HepG2 (cell line): ENCODE measurements around the gene LRRC45. TPM values are rescaled to one million over a fixed set of nuclear protein-coding genes. Genes with fewer than 3 reads are reported as not detected.

Source experiments
- ASH2L ChIP-seq: fragments of 300-600, 200-600 bp; sonication (generic); IDR thresholded peaks from 2 replicates; pipeline ENCODE4 v1.7.0; 2017; ENCODE audit warnings: low read depth, mild to moderate bottlenecking, moderate library complexity, mixed read lengths, low read length; ENCODE audit not compliant: insufficient read length
- BCL6 ChIP-seq: IDR thresholded peaks from 2 replicates; pipeline ENCODE4 v1.6.1; 2016; ENCODE audit warnings: missing genetic modification reagents, missing compliant biosample characterization
- HNRNPH1 ChIP-seq: fragments of 200-400 bp; formaldehyde crosslinking; optimal IDR thresholded peaks from 2 replicates; pipeline ENCODE3; 2017; ENCODE audit warnings: mild to moderate bottlenecking, low read depth, low read length
- ISL2 ChIP-seq: sonication (generic); formaldehyde crosslinking; IDR thresholded peaks from 2 replicates; pipeline ENCODE4 v1.5.0; 2020; ENCODE audit warnings: missing genetic modification reagents
- KMT2B ChIP-seq: IDR thresholded peaks from 2 replicates; pipeline ENCODE4 v1.6.1; 2016; ENCODE audit warnings: missing genetic modification reagents, missing compliant biosample characterization
- LCORL ChIP-seq, 2 experiments: fragments of 450-650 bp in 1 of 2; sonication (generic) in 1 of 2; formaldehyde crosslinking in 1 of 2; IDR thresholded peaks; 2 replicates each; pipeline versions ENCODE4 v1.5.0 to v1.6.1; 2017 to 2020; ENCODE audit warnings: antibody characterized with exemption in 1 of 2, missing genetic modification reagents in 1 of 2
- MAX ChIP-seq: IDR thresholded peaks from 2 replicates; pipeline ENCODE4 v1.6.1; 2012; ENCODE audit warnings: inconsistent platforms
- MIXL1 ChIP-seq: IDR thresholded peaks from 2 replicates; pipeline ENCODE4 v1.6.1; 2016
- NCOR1 ChIP-seq: fragments of 200-600 bp; sonication (generic); IDR thresholded peaks from 2 replicates; pipeline ENCODE4 v1.7.0; 2017; ENCODE audit warnings: antibody characterized with exemption, low read length, borderline replicate concordance
- NFE2L2 ChIP-seq: fragments of 150-350 bp; IDR thresholded peaks from 2 replicates; pipeline ENCODE4 v1.6.1; 2014; ENCODE audit warnings: low read length
- PCBP1 ChIP-seq: fragments of 200-400 bp; formaldehyde crosslinking; IDR thresholded peaks from 2 replicates; pipeline ENCODE4 v1.6.1; 2017; ENCODE audit warnings: mild to moderate bottlenecking, low read depth, low read length, borderline replicate concordance
- RXRB ChIP-seq: IDR thresholded peaks from 2 replicates; pipeline ENCODE4 v1.6.1; 2016; ENCODE audit warnings: borderline replicate concordance, missing genetic modification reagents, missing compliant biosample characterization
- SRSF4 ChIP-seq: fragments of 200-400 bp; formaldehyde crosslinking; IDR thresholded peaks from one replicate; pipeline ENCODE4 v1.6.1; 2018; ENCODE audit warnings: mild to moderate bottlenecking, low read depth, low read length, moderate library complexity; ENCODE audit not compliant: poor library complexity, severe bottlenecking
- TAF15 ChIP-seq: fragments of 200-400 bp; formaldehyde crosslinking; IDR thresholded peaks from one replicate; pipeline ENCODE4 v1.6.1; 2018; ENCODE audit warnings: mild to moderate bottlenecking, low read depth, low read length; ENCODE audit not compliant: poor library complexity, severe bottlenecking
- TOE1 ChIP-seq: sonication (generic); formaldehyde crosslinking; IDR thresholded peaks from 2 replicates; pipeline ENCODE4 v1.4.0; 2020; ENCODE audit warnings: mild to moderate bottlenecking, missing genetic modification reagents
- ZMAT3 ChIP-seq: sonication (generic); formaldehyde crosslinking; conservative IDR thresholded peaks from 2 replicates; pipeline ENCODE4 v1.7.0; 2021; ENCODE audit warnings: missing genetic modification reagents
- ZNF251 ChIP-seq: sonication (generic); formaldehyde crosslinking; IDR thresholded peaks from 2 replicates; pipeline ENCODE4 v1.9.0; 2021; ENCODE audit warnings: mild to moderate bottlenecking, missing genetic modification reagents
- ZNF264 ChIP-seq: sonication (generic); formaldehyde crosslinking; IDR thresholded peaks from 2 replicates; pipeline ENCODE4 v1.4.0; 2020; ENCODE audit warnings: missing genetic modification reagents
- ZNF788 ChIP-seq: sonication (generic); formaldehyde crosslinking; IDR thresholded peaks from 2 replicates; pipeline ENCODE4 v1.5.0; 2020; ENCODE audit warnings: mild to moderate bottlenecking, missing genetic modification reagents, borderline replicate concordance
- ZSCAN21 ChIP-seq: sonication (generic); formaldehyde crosslinking; IDR thresholded peaks from 2 replicates; pipeline ENCODE4 v1.8.0; 2022; ENCODE audit warnings: mild to moderate bottlenecking, missing genetic modification reagents, moderate library complexity, borderline replicate concordance
- polyA plus RNA-seq, 8 experiments: library from polyadenylated mRNA; depleted of rRNA in 3 of 8; stranded (reverse) in 7 of 8; unstranded in 1 of 8; fragments of >200 nt; fragmentation: Illumina TruSeq in 4 of 8; extraction: Trizol in 4 of 8; gene quantifications; 2 replicates each; pipeline versions ENCODE4 v1.2.1 to v1.2.3, GENCODE V29; 2011 to 2016; ENCODE audit warnings: low read depth in 4 of 8, missing spikeins in 1 of 8, mixed read lengths in 1 of 8; ENCODE audit not compliant: insufficient read depth in 1 of 8
- total RNA-seq, 5 experiments: library from RNA; depleted of rRNA; stranded (reverse); fragments of >200 nt; fragmentation: Illumina TruSeq; extraction: Trizol; gene quantifications; 2 replicates each; pipeline ENCODE4 v1.2.3, GENCODE V29; 2016; ENCODE audit warnings: low read depth in 1 of 5
- TF ChIP-seq, protein P1 (sequence below): sonication (generic); formaldehyde crosslinking; IDR thresholded peaks from 2 replicates; pipeline ENCODE4 v1.5.1; 2020; ENCODE audit warnings: missing genetic modification reagents, mild to moderate bottlenecking, borderline replicate concordance
- TF ChIP-seq, protein P2 (sequence below): sonication (generic); formaldehyde crosslinking; IDR thresholded peaks from 2 replicates; pipeline ENCODE4 v1.5.0; 2020; ENCODE audit warnings: mild to moderate bottlenecking, missing genetic modification reagents
- TF ChIP-seq, protein P3 (sequence below): sonication (generic); formaldehyde crosslinking; IDR thresholded peaks from 2 replicates; pipeline ENCODE4 v1.8.0; 2022; ENCODE audit warnings: mild to moderate bottlenecking, missing genetic modification reagents, moderate library complexity
- TF ChIP-seq, protein P4 (sequence below): sonication (generic); formaldehyde crosslinking; IDR thresholded peaks from 2 replicates; pipeline ENCODE4 v1.4.0; 2020; ENCODE audit warnings: missing genetic modification reagents

Gene LRRC45
- total and polyA plus RNA-seq, 2 of the 13 experiments (the other 11 are each of a cell fraction or from before 2014, with no cell fraction given) = 11.6 to 48.1 TPM

DNA sequence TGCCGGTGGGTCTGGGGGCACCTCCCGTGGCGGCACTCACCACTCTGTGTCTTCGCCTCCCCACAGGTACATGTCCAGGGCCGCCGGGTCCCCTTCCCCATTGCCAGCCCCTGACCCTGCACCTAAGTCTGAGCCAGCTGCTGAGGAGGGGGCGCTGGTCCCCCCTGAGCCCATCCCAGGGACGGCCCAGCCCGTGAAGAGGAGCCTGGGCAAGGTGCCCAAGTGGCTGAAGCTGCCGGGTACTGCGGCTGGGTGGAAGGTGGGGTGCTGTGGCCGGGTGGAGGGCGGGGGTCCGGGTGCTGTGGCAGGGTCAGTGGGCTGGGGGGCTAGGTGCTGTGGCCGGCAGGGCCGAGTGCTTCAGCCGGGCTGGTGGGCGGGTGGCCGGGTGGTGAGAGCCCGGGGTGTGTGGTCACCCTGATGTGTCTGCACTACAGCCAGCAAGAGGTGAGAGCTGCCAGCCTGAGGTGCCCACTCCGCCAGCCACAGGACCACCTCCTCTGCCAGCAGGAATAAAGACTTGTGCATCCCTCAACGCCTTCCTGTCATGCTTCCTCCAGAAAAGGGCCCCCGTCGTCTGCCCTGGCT, 6.1 kb upstream of the LRRC45 start (continued):
- TF ChIP-seq, protein P1, sequence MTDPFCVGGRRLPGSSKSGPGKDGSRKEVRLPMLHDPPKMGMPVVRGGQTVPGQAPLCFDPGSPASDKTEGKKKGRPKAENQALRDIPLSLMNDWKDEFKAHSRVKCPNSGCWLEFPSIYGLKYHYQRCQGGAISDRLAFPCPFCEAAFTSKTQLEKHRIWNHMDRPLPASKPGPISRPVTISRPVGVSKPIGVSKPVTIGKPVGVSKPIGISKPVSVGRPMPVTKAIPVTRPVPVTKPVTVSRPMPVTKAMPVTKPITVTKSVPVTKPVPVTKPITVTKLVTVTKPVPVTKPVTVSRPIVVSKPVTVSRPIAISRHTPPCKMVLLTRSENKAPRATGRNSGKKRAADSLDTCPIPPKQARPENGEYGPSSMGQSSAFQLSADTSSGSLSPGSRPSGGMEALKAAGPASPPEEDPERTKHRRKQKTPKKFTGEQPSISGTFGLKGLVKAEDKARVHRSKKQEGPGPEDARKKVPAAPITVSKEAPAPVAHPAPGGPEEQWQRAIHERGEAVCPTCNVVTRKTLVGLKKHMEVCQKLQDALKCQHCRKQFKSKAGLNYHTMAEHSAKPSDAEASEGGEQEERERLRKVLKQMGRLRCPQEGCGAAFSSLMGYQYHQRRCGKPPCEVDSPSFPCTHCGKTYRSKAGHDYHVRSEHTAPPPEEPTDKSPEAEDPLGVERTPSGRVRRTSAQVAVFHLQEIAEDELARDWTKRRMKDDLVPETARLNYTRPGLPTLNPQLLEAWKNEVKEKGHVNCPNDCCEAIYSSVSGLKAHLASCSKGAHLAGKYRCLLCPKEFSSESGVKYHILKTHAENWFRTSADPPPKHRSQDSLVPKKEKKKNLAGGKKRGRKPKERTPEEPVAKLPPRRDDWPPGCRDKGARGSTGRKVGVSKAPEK (CRISPR knock-in tag) = 0 out of 2 replicates have a peak, but pooled peaks have one; percentile 28
- no peak for TF ChIP-seq BCL6
- no peak for TF ChIP-seq SRSF4
- no peak for TF ChIP-seq MAX
- TF ChIP-seq RXRB (CRISPR knock-in tag) = no peak
- TF ChIP-seq TOE1 (CRISPR knock-in tag) = no peak
- TF ChIP-seq ASH2L = no peak
- TF ChIP-seq, protein P2, sequence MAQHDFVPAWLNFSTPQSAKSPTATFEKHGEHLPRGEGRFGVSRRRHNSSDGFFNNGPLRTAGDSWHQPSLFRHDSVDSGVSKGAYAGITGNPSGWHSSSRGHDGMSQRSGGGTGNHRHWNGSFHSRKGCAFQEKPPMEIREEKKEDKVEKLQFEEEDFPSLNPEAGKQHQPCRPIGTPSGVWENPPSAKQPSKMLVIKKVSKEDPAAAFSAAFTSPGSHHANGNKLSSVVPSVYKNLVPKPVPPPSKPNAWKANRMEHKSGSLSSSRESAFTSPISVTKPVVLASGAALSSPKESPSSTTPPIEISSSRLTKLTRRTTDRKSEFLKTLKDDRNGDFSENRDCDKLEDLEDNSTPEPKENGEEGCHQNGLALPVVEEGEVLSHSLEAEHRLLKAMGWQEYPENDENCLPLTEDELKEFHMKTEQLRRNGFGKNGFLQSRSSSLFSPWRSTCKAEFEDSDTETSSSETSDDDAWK (CRISPR knock-in tag) = no peak
- TF ChIP-seq ZSCAN21 (CRISPR knock-in tag) = no peak
- TF ChIP-seq ISL2 (CRISPR knock-in tag) = no peak
- no peak for TF ChIP-seq LCORL (IDR thresholded peaks at IDR 0.05)
- no peak for TF ChIP-seq LCORL (CRISPR knock-in tag; IDR thresholded peaks at IDR 0.05)
- TF ChIP-seq TAF15 = peak; percentile 28
- TF ChIP-seq, protein P3, sequence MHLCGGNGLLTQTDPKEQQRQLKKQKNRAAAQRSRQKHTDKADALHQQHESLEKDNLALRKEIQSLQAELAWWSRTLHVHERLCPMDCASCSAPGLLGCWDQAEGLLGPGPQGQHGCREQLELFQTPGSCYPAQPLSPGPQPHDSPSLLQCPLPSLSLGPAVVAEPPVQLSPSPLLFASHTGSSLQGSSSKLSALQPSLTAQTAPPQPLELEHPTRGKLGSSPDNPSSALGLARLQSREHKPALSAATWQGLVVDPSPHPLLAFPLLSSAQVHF (CRISPR knock-in tag) = no peak
- TF ChIP-seq ZMAT3 (CRISPR knock-in tag) = no peak
- no peak for TF ChIP-seq ZNF264 (CRISPR knock-in tag)
- TF ChIP-seq NFE2L2 = no peak
- TF ChIP-seq NCOR1 = no peak
- TF ChIP-seq, protein P4, sequence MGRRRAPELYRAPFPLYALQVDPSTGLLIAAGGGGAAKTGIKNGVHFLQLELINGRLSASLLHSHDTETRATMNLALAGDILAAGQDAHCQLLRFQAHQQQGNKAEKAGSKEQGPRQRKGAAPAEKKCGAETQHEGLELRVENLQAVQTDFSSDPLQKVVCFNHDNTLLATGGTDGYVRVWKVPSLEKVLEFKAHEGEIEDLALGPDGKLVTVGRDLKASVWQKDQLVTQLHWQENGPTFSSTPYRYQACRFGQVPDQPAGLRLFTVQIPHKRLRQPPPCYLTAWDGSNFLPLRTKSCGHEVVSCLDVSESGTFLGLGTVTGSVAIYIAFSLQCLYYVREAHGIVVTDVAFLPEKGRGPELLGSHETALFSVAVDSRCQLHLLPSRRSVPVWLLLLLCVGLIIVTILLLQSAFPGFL (CRISPR knock-in tag) = no peak
- TF ChIP-seq MIXL1 (CRISPR knock-in tag) = no peak
- no peak for TF ChIP-seq KMT2B (CRISPR knock-in tag)
- no peak for TF ChIP-seq ZNF251
- TF ChIP-seq PCBP1 = peak; percentile 71; the same call in 1 of the 2 replicates
- peak; percentile 23 for TF ChIP-seq HNRNPH1
- TF ChIP-seq ZNF788 = no peak
